Uterus (tissue), 4 donors: Measurements from ENCODE around the gene EIF3D. TPM values are rescaled to one million over a fixed set of nuclear protein-coding genes. Genes with fewer than 3 reads are reported as not detected.

Experiments used
- DNase-seq, 2 donors: peaks; one replicate each; pipeline ENCODE4 v3.0.0-alpha.2; 2019 to 2020
- H3K27ac ChIP-seq, 2 donors: fragments of 200-600 bp; sonication (generic); 1 replicate in 1 of 2; 2 replicates in 1 of 2; pipeline ENCODE4 v1.5.1; 2016 to 2018
- H3K27me3 ChIP-seq, 2 donors: fragments of 200-600 bp; sonication (generic); one replicate each; pipeline ENCODE4 v1.5.1; 2018 to 2019; ENCODE audit warnings: control low read depth in 1 of 2
- H3K36me3 ChIP-seq, 2 donors: fragments of 200-600 bp; sonication (generic); one replicate each; pipeline ENCODE4 v1.5.1; 2019; ENCODE audit warnings: control low read depth in 1 of 2
- H3K4me1 ChIP-seq, 2 donors: fragments of 200-600 bp; sonication (generic); one replicate each; pipeline ENCODE4 v1.5.1; 2018 to 2019; ENCODE audit warnings: control low read depth in 1 of 2
- H3K4me3 ChIP-seq, 2 donors: fragments of 200-600 bp; sonication (generic); 1 replicate in 1 of 2; 2 replicates in 1 of 2; pipeline ENCODE4 v1.5.1; 2018 to 2019; ENCODE audit warnings: mild to moderate bottlenecking in 1 of 2
- H3K9me3 ChIP-seq, 2 donors: fragments of 200-600 bp; sonication (generic); one replicate each; pipeline ENCODE4 v1.5.1; 2019; ENCODE audit warnings: control low read depth in 1 of 2
- POLR2A ChIP-seq, 2 donors: fragments of 450-650 bp; IDR thresholded peaks; one replicate each; pipeline ENCODE4 v1.6.1; 2016; ENCODE audit warnings: antibody characterized with exemption in 2 of 2, mild to moderate bottlenecking in 1 of 2, moderate library complexity in 1 of 2
- intact Hi-C: fragments of 100-400 bp; cut with DNase I; formaldehyde crosslinking; loops from one replicate; pipeline ENCODE4 v1.15.1; 2023; ENCODE audit warnings: low total_unique reads
- total RNA-seq, 4 donors: library from RNA; depleted of rRNA in 3 of 4; stranded (reverse); fragments of >200 nt in 3 of 4; gene quantifications; one replicate each; pipeline versions ENCODE4 v1.1.0 to v1.2.4, GENCODE V29; 2014 to 2023
- TF ChIP-seq, protein P1 (sequence below), 4 experiments: fragments of 200-600 bp in 2 of 4; fragments of 450-650 bp in 2 of 4; sonication (generic) in 2 of 4; IDR thresholded peaks; one replicate each; pipeline ENCODE4 v1.5.1; 2016 to 2019; ENCODE audit warnings: antibody characterized with exemption in 4 of 4, mild to moderate bottlenecking in 2 of 4, moderate library complexity in 1 of 4
- donor health status: DM: yes; HTN: yes; CAD: no.

Gene EIF3D
- total RNA-seq, 4 donors from 2014 or later = 177 to 350 (median 297) TPM

DNA sequence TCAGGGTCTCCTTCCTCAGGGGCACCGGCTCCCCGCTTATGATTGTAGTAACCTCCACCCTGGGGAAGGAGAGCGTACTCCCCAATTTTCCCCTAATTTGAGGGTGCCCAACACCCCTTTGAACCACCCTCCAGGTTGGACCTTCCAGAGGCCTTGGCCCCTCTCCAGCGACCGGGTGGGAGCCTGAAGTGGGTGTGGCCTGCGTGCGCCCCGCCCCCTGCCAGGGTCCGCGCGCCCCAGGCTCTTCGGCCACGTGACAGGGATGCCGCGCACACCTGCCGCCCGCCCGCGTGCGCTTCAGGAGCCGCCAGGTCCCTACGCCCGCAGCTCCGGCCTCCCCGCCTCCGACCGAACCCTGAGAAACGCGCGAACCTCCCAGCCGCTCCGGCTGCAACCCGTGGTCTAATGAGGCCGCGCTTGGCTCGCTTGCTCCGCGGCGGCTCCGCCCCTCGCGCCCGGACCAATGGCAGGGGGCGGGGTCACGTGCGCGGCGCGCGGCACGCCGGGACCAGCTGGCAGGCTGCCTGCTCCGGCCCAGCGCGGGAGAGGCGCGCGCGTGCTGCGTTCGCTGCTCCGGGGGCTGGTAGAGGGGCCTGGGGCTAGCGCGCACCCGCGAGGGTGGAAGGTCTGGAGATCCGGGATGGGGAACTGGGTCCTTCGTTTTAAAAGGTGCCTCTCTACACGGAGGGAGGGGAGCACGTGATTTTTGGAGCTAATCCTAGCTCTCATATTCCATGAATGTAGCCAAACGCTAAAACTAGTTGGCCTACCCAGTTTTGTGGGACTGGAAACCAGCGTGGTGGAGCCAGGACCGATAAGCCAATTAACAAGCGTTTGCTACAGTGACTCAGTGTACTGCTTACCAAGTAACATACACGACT lies 22.1 kb downstream of the EIF3D start, which contains the start of gene FOXRED2:
FOXRED2 (minus strand) TSS at position 404 of the 881 bp plus-strand sequence. CDS start 618 bp downstream, outside the sequence.
- Histone ChIP-seq H3K27me3 (no peaks in the 10 kb centered on the region), H3K27ac (peak within 1 kb of the TSS; percentile 83 to 86), H3K4me3 (peak within 1 kb of the TSS; percentile 28 to 50), H3K36me3 (no peaks in the 10 kb centered on the region), H3K4me1 (no peaks in the 10 kb centered on the region), H3K9me3 (no peaks in the 10 kb centered on the region)
- TF ChIP-seq POLR2A (IDR thresholded peaks at IDR 0.05) = peak; percentile 94 to 96
- TF ChIP-seq, protein P1, sequence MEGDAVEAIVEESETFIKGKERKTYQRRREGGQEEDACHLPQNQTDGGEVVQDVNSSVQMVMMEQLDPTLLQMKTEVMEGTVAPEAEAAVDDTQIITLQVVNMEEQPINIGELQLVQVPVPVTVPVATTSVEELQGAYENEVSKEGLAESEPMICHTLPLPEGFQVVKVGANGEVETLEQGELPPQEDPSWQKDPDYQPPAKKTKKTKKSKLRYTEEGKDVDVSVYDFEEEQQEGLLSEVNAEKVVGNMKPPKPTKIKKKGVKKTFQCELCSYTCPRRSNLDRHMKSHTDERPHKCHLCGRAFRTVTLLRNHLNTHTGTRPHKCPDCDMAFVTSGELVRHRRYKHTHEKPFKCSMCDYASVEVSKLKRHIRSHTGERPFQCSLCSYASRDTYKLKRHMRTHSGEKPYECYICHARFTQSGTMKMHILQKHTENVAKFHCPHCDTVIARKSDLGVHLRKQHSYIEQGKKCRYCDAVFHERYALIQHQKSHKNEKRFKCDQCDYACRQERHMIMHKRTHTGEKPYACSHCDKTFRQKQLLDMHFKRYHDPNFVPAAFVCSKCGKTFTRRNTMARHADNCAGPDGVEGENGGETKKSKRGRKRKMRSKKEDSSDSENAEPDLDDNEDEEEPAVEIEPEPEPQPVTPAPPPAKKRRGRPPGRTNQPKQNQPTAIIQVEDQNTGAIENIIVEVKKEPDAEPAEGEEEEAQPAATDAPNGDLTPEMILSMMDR (IDR thresholded peaks at IDR 0.05) = peak in 1 of 4 experiments; percentile 14
- intact Hi-C loops = no loop called here
- DNase-seq = peak; percentile 87 to 92

DNA sequence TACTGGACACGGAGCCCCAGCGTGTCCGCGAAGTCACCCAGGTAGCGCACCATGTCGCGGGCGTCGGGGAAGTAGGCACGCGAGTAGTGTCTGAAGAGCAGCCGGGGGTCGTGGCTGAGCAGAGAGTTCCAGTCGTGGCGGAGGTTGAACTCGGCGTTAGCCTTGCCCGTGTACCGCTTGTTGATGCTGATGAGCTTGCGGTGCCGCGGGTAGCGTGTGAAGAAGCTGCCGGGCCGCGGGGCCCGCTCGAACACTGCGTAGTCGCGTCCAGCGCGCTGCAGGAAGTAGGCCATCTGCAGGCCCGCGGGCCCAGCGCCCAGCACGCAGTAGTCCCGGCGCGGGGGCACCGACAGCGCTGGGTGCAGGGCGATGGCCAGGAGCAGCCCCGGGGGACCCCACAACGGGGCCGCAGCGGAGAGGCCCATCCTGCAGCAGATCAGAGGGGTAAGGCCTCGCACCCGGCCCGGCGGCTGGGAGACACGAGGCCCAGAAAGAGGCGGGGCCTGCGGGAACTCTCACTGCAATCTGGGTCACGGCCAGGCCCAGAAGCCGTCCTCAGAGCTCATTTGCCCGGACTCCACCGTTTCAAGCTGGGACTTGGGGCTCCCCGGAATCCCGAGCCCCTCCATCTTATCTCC lies 22.8 kb downstream of the EIF3D start:
- peak overlapping the region in 1 of 2 donors; percentile 50 for H3K4me3 ChIP-seq
- no peaks in the 10 kb centered on the region for H3K36me3 ChIP-seq
- peak; percentile 29 to 34 for DNase-seq
- no peaks in the 10 kb centered on the region for H3K4me1 ChIP-seq
- intact Hi-C loops = no loop called here
- no peak for TF ChIP-seq POLR2A (IDR thresholded peaks at IDR 0.05)
- TF ChIP-seq, protein P1 (IDR thresholded peaks at IDR 0.05) = no peak
- no peaks in the 10 kb centered on the region for H3K9me3 ChIP-seq
- H3K27me3 ChIP-seq = no peaks in the 10 kb centered on the region
- H3K27ac ChIP-seq = peak overlapping the region; percentile 83 to 86

DNA sequence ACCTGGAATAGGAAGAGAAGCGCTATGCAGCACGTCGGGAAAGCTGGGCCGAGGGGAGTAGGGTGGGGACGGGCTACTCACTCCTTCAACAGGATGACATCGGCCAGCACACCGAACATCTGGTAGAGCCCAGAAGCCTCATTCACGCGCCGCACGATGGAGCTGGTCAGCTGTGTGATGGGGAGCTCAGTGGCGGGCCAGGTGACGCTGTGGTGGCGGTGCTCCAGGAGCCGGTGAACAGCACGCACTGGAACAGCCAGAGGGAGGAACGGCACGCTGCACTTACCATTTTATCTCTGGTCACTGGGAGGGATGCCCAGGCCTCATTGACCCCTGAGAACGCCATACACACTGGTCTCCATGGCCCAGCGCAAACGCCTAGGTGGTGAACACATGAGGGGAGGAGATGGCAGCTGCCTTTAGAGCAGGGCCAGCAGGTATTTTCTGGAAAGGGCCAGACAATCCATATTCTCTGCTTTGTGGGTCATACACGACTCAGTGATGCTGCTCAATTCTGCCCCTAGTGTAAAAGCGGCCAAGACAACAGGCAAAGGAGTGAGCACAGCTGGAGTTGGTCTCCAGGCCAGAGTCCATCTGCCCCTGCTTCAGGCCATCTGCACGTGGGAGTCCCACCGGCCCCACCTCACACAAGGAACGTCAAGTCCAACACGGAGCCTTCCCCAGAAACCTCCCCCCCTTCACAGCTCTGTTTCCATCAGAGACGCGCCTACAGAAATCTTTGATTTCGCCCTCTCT lies 30.9 kb downstream of the EIF3D start:
- H3K4me1 ChIP-seq = no peaks in the 10 kb centered on the region
- no peaks in the 10 kb centered on the region for H3K9me3 ChIP-seq
- no peak overlapping the region for H3K4me3 ChIP-seq
- no peaks in the 10 kb centered on the region for H3K27me3 ChIP-seq
- intact Hi-C loops = no loop called here
- no peaks in the 10 kb centered on the region for H3K36me3 ChIP-seq
- no peak overlapping the region for H3K27ac ChIP-seq
- TF ChIP-seq, protein P1 (IDR thresholded peaks at IDR 0.05) = no peak
- TF ChIP-seq POLR2A (IDR thresholded peaks at IDR 0.05) = no peak
- peak in 1 of 2 donors; percentile 32 for DNase-seq

DNA sequence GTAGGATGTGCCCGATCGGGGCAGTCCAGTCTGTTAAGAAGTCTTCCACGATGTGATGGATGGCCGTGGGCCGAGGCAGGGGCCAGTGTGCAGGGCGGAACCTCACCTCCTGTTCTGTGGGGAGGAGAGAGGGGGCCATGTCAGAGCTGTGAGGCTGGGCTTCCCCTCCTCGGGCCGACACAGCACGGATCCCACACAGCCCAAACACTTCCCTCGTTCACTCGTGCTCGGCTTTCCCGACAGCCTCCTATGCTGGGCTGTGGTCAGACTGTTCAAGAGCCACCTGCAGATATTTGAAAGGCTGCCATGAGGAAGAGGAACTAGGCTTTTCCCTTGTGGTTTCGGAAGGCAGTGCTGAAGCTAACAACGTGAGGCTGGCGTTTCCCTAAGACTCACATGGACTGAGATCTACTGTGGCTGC lies 35.3 kb downstream of the EIF3D start:
- H3K4me1 ChIP-seq = no peaks in the 10 kb centered on the region
- H3K36me3 ChIP-seq = no peaks in the 10 kb centered on the region
- intact Hi-C loops = no loop called here
- no peaks in the 10 kb centered on the region for H3K27me3 ChIP-seq
- no peak overlapping the region for H3K4me3 ChIP-seq
- no peak for DNase-seq
- no peaks in the 10 kb centered on the region for H3K9me3 ChIP-seq
- H3K27ac ChIP-seq = no peak overlapping the region
- TF ChIP-seq, protein P1 (IDR thresholded peaks at IDR 0.05) = no peak
- TF ChIP-seq POLR2A (IDR thresholded peaks at IDR 0.05) = no peak
